OCI-LY7 (cell line): ENCODE data around the gene FASLG. TPM values are rescaled to one million over a fixed set of nuclear protein-coding genes. Genes with fewer than 3 reads are reported as not detected.

Experiments used
- BruUV-seq: library from RNA; stranded (reverse); fragments of 400-500 nt; replicated peaks from 2 replicates; lab custom pipeline; 2021; lab: Mats Ljungman, UMichigan
- CTCF ChIA-PET: fragments of 300-600 bp; sonication (Branson Sonifier 250); formaldehyde crosslinking; loops from one replicate; lab custom pipeline; 2022; ENCODE audit warnings: antibody characterized with exemption; ENCODE audit not compliant: unreplicated experiment; lab: Charles Lee
- POLR2A ChIA-PET: fragments of 300-600 bp; sonication (Branson Sonifier 250); formaldehyde crosslinking; loops from one replicate; lab custom pipeline; 2022; ENCODE audit warnings: antibody characterized with exemption; lab: Charles Lee
- DNase-seq: peaks from one replicate; pipeline ENCODE4 v3.0.0-alpha.2; 2015; ENCODE audit warnings: low spot score
- H2AFZ ChIP-seq: fragments of 200-600 bp; sonication (generic), shearing (Covaris generic); 2 replicates; pipeline ENCODE4 v1.6.1; 2014; ENCODE audit warnings: mild to moderate bottlenecking, antibody characterized with exemption, low read length, moderate library complexity
- H3K27ac ChIP-seq: fragments of 200-600 bp; sonication (generic); 2 replicates; pipeline ENCODE4 v1.5.1; 2014; ENCODE audit warnings: mixed run types, low read depth, mild to moderate bottlenecking, moderate library complexity, low read length, inconsistent platforms; ENCODE audit not compliant: poor library complexity, severe bottlenecking
- H3K36me3 ChIP-seq: fragments of 200-600 bp; sonication (generic); 2 replicates; pipeline ENCODE4 v1.6.1; 2014; ENCODE audit warnings: mild to moderate bottlenecking, antibody characterized with exemption, low read length, moderate library complexity, mixed read lengths; ENCODE audit not compliant: insufficient read depth
- H3K4me1 ChIP-seq: fragments of 200-600 bp; sonication (generic); 2 replicates; pipeline ENCODE4 v1.5.1; 2014; ENCODE audit warnings: mild to moderate bottlenecking, low read length; ENCODE audit not compliant: insufficient read depth, poor library complexity, severe bottlenecking
- H3K4me2 ChIP-seq: fragments of 200-600 bp; sonication (generic); 2 replicates; pipeline ENCODE4 v1.6.1; 2014; ENCODE audit warnings: mild to moderate bottlenecking, low read length
- H3K4me3 ChIP-seq: fragments of 200-600 bp; sonication (generic); 2 replicates; pipeline ENCODE4 v1.5.1; 2014; ENCODE audit warnings: mild to moderate bottlenecking, low read depth, low read length; ENCODE audit not compliant: poor library complexity, severe bottlenecking
- H3K79me2 ChIP-seq: fragments of 200-600 bp; sonication (generic); 2 replicates; pipeline ENCODE4 v1.6.1; 2016; ENCODE audit warnings: low read depth, mild to moderate bottlenecking, low read length, moderate library complexity, mixed read lengths; ENCODE audit not compliant: insufficient read depth
- H3K9me2 ChIP-seq: fragments of 200-600 bp; sonication (generic); 2 replicates; pipeline ENCODE4 v1.6.1; 2016; ENCODE audit warnings: mild to moderate bottlenecking, low read length, mixed read lengths; ENCODE audit not compliant: insufficient read depth
- H3K9me3 ChIP-seq: fragments of 200-600 bp; sonication (generic); 2 replicates; pipeline ENCODE4 v1.6.1; 2014; ENCODE audit warnings: mild to moderate bottlenecking, mixed run types, low read length, mixed read lengths
- H4K20me1 ChIP-seq: fragments of 200-600 bp; sonication (generic); 2 replicates; pipeline ENCODE4 v1.6.1; 2014; ENCODE audit warnings: mild to moderate bottlenecking, antibody characterized with exemption, low read length, moderate library complexity, mixed read lengths; ENCODE audit not compliant: insufficient read depth
- CTCF ChIP-seq: fragments of 200-600 bp; sonication (generic); conservative IDR thresholded peaks from 2 replicates; pipeline ENCODE4 v1.5.1; 2014; ENCODE audit warnings: mild to moderate bottlenecking, antibody characterized with exemption, low read length, moderate library complexity, mixed read lengths
- EZH2phosphoT487 ChIP-seq: fragments of 200-600 bp; sonication (generic); IDR thresholded peaks from 2 replicates; pipeline ENCODE4 v1.6.1; 2018; ENCODE audit warnings: low read depth, borderline replicate concordance, mild to moderate bottlenecking, mixed run types, antibody characterized with exemption, low read length, moderate library complexity, mixed read lengths
- intact Hi-C: fragments of 100-400 bp; cut with micrococcal nuclease; formaldehyde crosslinking; loops from one replicate; pipeline ENCODE4 v1.10.0; 2022; ENCODE audit not compliant: unreplicated experiment
- total RNA-seq, 2 experiments: library from RNA; depleted of rRNA in 1 of 2; stranded (reverse); fragments of >200 nt in 1 of 2; shearing (Covaris generic) in 1 of 2; gene quantifications; 2 replicates each; pipeline ENCODE4 v1.2.3, GENCODE V29; 2014 to 2022

FASLG gene
- total RNA-seq, 2 experiments from 2014 or later: not detected

- H3K4me2 ChIP-seq: no peak overlapping the region
- BruUV-seq: no TSS peak
- H3K4me1 ChIP-seq: no peaks in the 10 kb centered on the region
- no peaks in the 10 kb centered on the region for H3K9me2 ChIP-seq
- TF ChIP-seq EZH2phosphoT487 (no peak), CTCF (no peak)
- H3K9me3 ChIP-seq: no peaks in the 10 kb centered on the region
- H4K20me1 ChIP-seq: no peaks in the 10 kb centered on the region
- peak; percentile 4 for DNase-seq
- ChIA-PET CTCF (no interaction called here), POLR2A (no interaction called here)
- no peak overlapping the region for H3K27ac ChIP-seq
- H3K36me3 ChIP-seq: no peaks in the 10 kb centered on the region
- H2AFZ ChIP-seq: peak overlapping the region; percentile 27; the same call in 1 of the 2 replicates
- H3K4me3 ChIP-seq: no peak overlapping the region
- no peaks in the 10 kb centered on the region for H3K79me2 ChIP-seq
- intact Hi-C loops: no loop called here
Observed at GRCh38 chr1:172697534-172698002, 38.7 kb downstream of the FASLG start.

- no peaks in the 10 kb centered on the region for H3K36me3 ChIP-seq
- no peaks in the 10 kb centered on the region for H3K4me1 ChIP-seq
- TF ChIP-seq EZH2phosphoT487 (no peak), CTCF (no peak)
- intact Hi-C loops: no loop called here
- no peaks in the 10 kb centered on the region for H3K9me2 ChIP-seq
- H3K4me2 ChIP-seq: no peak overlapping the region
- H3K4me3 ChIP-seq: no peak overlapping the region
- H3K79me2 ChIP-seq: no peaks in the 10 kb centered on the region
- ChIA-PET CTCF (no interaction called here), POLR2A (interaction anchor here (0.7 kb wide), 1 partner anchor 520 kb away, joined by 3 read pairs; no protein-coding TSS in a partner anchor)
- H2AFZ ChIP-seq: peak overlapping the region; percentile 27; the same call in 1 of the 2 replicates
- no peaks in the 10 kb centered on the region for H4K20me1 ChIP-seq
- H3K9me3 ChIP-seq: no peaks in the 10 kb centered on the region
- H3K27ac ChIP-seq: no peak overlapping the region
- DNase-seq: no peak
- no TSS peak for BruUV-seq
Observed at GRCh38 chr1:172698224-172698623, 39.3 kb downstream of the FASLG start.

GRCh38 chr1:172699111-172699510, 40.2 kb downstream of the FASLG start:
- no peaks in the 10 kb centered on the region for H3K9me2 ChIP-seq
- DNase-seq: no peak
- H3K9me3 ChIP-seq: no peaks in the 10 kb centered on the region
- H4K20me1 ChIP-seq: no peaks in the 10 kb centered on the region
- no peak overlapping the region for H3K4me2 ChIP-seq
- CTCF ChIA-PET: no interaction called here
- H3K79me2 ChIP-seq: no peaks in the 10 kb centered on the region
- POLR2A ChIA-PET: no interaction called here
- H3K36me3 ChIP-seq: no peaks in the 10 kb centered on the region
- BruUV-seq: no TSS peak
- H3K4me3 ChIP-seq: no peak overlapping the region
- no peaks in the 10 kb centered on the region for H3K4me1 ChIP-seq
- intact Hi-C loops: no loop called here
- H2AFZ ChIP-seq: no peak overlapping the region
- TF ChIP-seq EZH2phosphoT487 (no peak), CTCF (no peak)
- no peak overlapping the region for H3K27ac ChIP-seq
